VCaP (cell line): ENCODE results near the gene IFNG-AS1.

ENCODE experiments used
- H3K27ac ChIP-seq: fragments of 450-650 bp; 2 replicates; pipeline ENCODE4 v1.5.1; 2017
- CTCF ChIP-seq: fragments of 450-650 bp; conservative IDR thresholded peaks from 2 replicates; pipeline ENCODE4 v1.5.1; 2017; ENCODE audit warnings: mild to moderate bottlenecking, moderate library complexity

The IFNG-AS1 gene

GRCh38 chr12:68018315-68018714 is 29.1 kb downstream of the IFNG-AS1 start:
- no peak overlapping the region for H3K27ac ChIP-seq
- no peak for TF ChIP-seq CTCF

- no peak for TF ChIP-seq CTCF
These were observed 30.8 kb downstream of the IFNG-AS1 start for GRCh38 chr12:68020049-68020448.

GRCh38 chr12:68020699-68021098 is 31.5 kb downstream of the IFNG-AS1 start:
- no peak overlapping the region for H3K27ac ChIP-seq
- no peak for TF ChIP-seq CTCF

More at GRCh38 chr12:68020049-68020448, 30.8 kb downstream of the IFNG-AS1 start:
- no peak overlapping the region for H3K27ac ChIP-seq

- TF ChIP-seq CTCF = no peak
- H3K27ac ChIP-seq = no peak overlapping the region
These were observed 39.4 kb downstream of the IFNG-AS1 start for GRCh38 chr12:68028647-68029046.

- no peak overlapping the region for H3K27ac ChIP-seq
- no peak for TF ChIP-seq CTCF
These were observed 41.0 kb downstream of the IFNG-AS1 start for GRCh38 chr12:68030248-68030647.

- H3K27ac ChIP-seq = no peak overlapping the region
- TF ChIP-seq CTCF = no peak
These were observed 41.9 kb downstream of the IFNG-AS1 start for GRCh38 chr12:68031174-68031573.

GRCh38 chr12:68031881-68032739 is 42.9 kb downstream of the IFNG-AS1 start:
- TF ChIP-seq CTCF = no peak
- no peak overlapping the region for H3K27ac ChIP-seq
